T-cell (primary cell): ENCODE measurements around the gene DCUN1D2. TPM values are rescaled to one million over a fixed set of nuclear protein-coding genes. Genes with fewer than 3 reads are reported as not detected.
"Not testable (repeated sequence)": the region's sequence is repeated elsewhere in the genome, so short reads cannot be mapped to it uniquely, and the experiment has no call there.

ENCODE experiments used
- ATAC-seq, 4 experiments: fragments of 200-7000 bp in 3 of 4; fragments of 150-1000 bp in 1 of 4; cut with Tn5 transposase; replicated peaks in 1 of 4; 1 replicate in 3 of 4; 2 replicates in 1 of 4; pipeline ENCODE4 v1.10.0; 2021; ENCODE audit warnings: moderate library complexity in 3 of 4, mild to moderate bottlenecking in 2 of 4, moderate number of reproducible peaks in 1 of 4
- CTCF ChIA-PET, 2 donors: fragments of 300-600 bp; sonication (Branson Sonifier 250); formaldehyde crosslinking; loops; one replicate each; lab custom pipeline; 2022; ENCODE audit warnings: antibody characterized with exemption in 2 of 2; lab: Charles Lee
- POLR2A ChIA-PET, 2 donors: fragments of 300-600 bp; sonication (Branson Sonifier 250); formaldehyde crosslinking; loops; one replicate each; lab custom pipeline; 2022; ENCODE audit warnings: antibody characterized with exemption in 2 of 2; lab: Charles Lee
- DNase-seq, 35 experiments: peaks; one replicate each; pipeline versions ENCODE4 v3.0.0 to v3.0.0-alpha.2; 2013 to 2023
- H3K27ac ChIP-seq: one replicate; pipeline ENCODE4 v1.5.1; 2013; ENCODE audit warnings: low read length
- H3K27me3 ChIP-seq, 2 experiments: replicated peaks in 1 of 2; 1 replicate in 1 of 2; 2 replicates in 1 of 2; pipeline versions ENCODE4 v1.6.1 to v1.7.0; 2013; ENCODE audit warnings: low read length in 1 of 2, mixed read lengths in 1 of 2; ENCODE audit not compliant: control insufficient read depth in 2 of 2, insufficient read depth in 2 of 2; ENCODE audit errors: extremely low read depth in 1 of 2
- H3K36me3 ChIP-seq, 2 donors: 1 replicate in 1 of 2; 2 replicates in 1 of 2; pipeline versions ENCODE4 v1.6.1 to v1.7.0; 2013; ENCODE audit warnings: low read length in 1 of 2; ENCODE audit not compliant: control insufficient read depth in 2 of 2, insufficient read depth in 1 of 2; ENCODE audit errors: extremely low read depth in 1 of 2
- H3K4me1 ChIP-seq, 2 experiments: 1 replicate in 1 of 2; 2 replicates in 1 of 2; pipeline versions ENCODE4 v1.6.1 to v1.7.0; 2013; ENCODE audit warnings: low read length in 2 of 2, mixed read lengths in 1 of 2; ENCODE audit not compliant: insufficient read depth in 2 of 2, control insufficient read depth in 1 of 2; ENCODE audit errors: extremely low read depth in 1 of 2
- H3K4me3 ChIP-seq, 2 donors: 1 replicate in 1 of 2; 2 replicates in 1 of 2; pipeline versions ENCODE4 v1.5.1 to v1.7.0; 2013; ENCODE audit warnings: mild to moderate bottlenecking in 2 of 2, low read length in 1 of 2, moderate library complexity in 1 of 2; ENCODE audit not compliant: control insufficient read depth in 1 of 2; ENCODE audit errors: extremely low read depth in 1 of 2
- H3K9me3 ChIP-seq: 2 replicates; pipeline ENCODE4 v1.7.0; 2013
- H3K27ac Mint-ChIP-seq, 2 donors: one replicate each; pipeline ENCODE4 v1.8.0; 2020 to 2021; ENCODE audit warnings: mild to moderate bottlenecking in 2 of 2, mixed read lengths in 2 of 2
- H3K27me3 Mint-ChIP-seq, 2 donors: one replicate each; pipeline ENCODE4 v1.8.0; 2021 to 2022; ENCODE audit warnings: mixed read lengths in 2 of 2
- H3K36me3 Mint-ChIP-seq: one replicate; pipeline ENCODE4 v1.8.0; 2021; ENCODE audit warnings: mixed read lengths
- H3K4me1 Mint-ChIP-seq, 3 donors: one replicate each; pipeline ENCODE4 v1.8.0; 2020 to 2022; ENCODE audit warnings: mixed read lengths in 3 of 3, mild to moderate bottlenecking in 1 of 3
- H3K4me3 Mint-ChIP-seq, 3 donors: one replicate each; pipeline ENCODE4 v1.8.0; 2020 to 2022; ENCODE audit warnings: mild to moderate bottlenecking in 3 of 3, mixed read lengths in 3 of 3, moderate library complexity in 3 of 3
- H3K9me3 Mint-ChIP-seq, 3 donors: one replicate each; pipeline ENCODE4 v1.8.0; 2020 to 2022; ENCODE audit warnings: mixed read lengths in 3 of 3
- WGBS: methylation state at CpG from one replicate; pipeline ENCODE4 v1.1.5; 2013; ENCODE audit warnings: missing lambda C conversion rate; ENCODE audit not compliant: insufficient coverage; 5-methylcytosine and 5-hydroxymethylcytosine counted together
- total RNA-seq, 35 experiments: library from RNA in 6 of 35; stranded (reverse) in 6 of 35; fragments of 120-200 nt in 1 of 35; gene quantifications; one replicate each; pipeline versions ENCODE4 v1.2.1 to v1.2.4 and lab custom pipeline; 2013 to 2026

Gene DCUN1D2
- total RNA-seq, 5 donors from 2014 or later (not counting 1 experiment from before 2014, with no cell fraction given): 18.7 to 27.7 (median 25.3) TPM

DNA sequence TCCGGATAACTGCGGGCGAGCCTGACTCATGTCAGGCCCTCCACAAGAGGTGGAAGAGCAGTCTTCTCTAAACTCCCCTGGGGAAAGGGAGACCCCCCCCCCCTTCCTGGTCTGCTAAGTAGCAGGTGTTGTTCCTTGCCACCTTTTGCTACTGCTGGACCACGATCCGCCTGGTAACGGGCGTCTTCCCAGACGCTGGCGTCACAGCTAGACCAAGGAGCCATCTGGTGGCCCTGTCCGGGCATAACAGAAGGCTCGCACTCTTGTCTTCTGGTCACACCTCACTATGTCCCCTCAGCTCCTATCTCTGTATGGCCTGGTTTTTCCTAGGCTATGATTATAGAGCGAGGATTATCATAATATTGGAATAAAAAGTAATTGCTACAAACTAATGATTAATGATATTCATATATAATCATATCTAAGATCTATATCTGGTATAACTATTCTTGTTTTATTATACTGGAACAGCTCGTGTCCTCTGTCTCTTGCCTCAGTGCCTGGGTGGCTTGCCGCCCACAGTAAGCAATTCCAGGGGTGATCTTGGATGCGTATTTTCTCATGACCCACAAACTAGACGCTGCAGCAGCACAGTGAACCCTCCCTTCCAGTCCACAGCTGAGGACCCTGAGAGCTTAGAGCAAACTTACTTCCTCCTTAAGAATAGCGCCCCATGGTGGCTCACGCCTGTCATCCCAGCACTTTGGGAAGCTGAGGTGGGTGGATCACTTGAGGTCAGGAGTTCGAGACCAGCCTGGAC is 39.5 kb downstream of the DCUN1D2 start:
- H3K27me3 ChIP-seq, H3K4me3 Mint-ChIP-seq, H3K27ac ChIP-seq, CTCF ChIA-PET, H3K4me3 ChIP-seq, H3K9me3 ChIP-seq, H3K9me3 Mint-ChIP-seq, H3K36me3 ChIP-seq, ATAC-seq, H3K4me1 ChIP-seq, DNase-seq, POLR2A ChIA-PET, H3K27ac Mint-ChIP-seq, H3K27me3 Mint-ChIP-seq: not testable (repeated sequence)
- peaks cover 0 to 11% (median 0%) of the 10 kb centered on the region in 3 donors for H3K4me1 Mint-ChIP-seq
- peaks cover 16% of the 10 kb centered on the region for H3K36me3 Mint-ChIP-seq
- 100% methylated on average over 2 of the region's 19 CpGs for WGBS

GRCh38 chr13:113450348-113450744 is 40.2 kb downstream of the DCUN1D2 start:
- DNase-seq, H3K27ac Mint-ChIP-seq, H3K36me3 ChIP-seq, H3K27me3 ChIP-seq, ATAC-seq, H3K4me1 ChIP-seq, H3K36me3 Mint-ChIP-seq, H3K9me3 ChIP-seq, H3K4me3 ChIP-seq, H3K9me3 Mint-ChIP-seq, CTCF ChIA-PET, H3K27ac ChIP-seq, H3K27me3 Mint-ChIP-seq, POLR2A ChIA-PET: not testable (repeated sequence)
- Mint-ChIP-seq H3K4me1 (peaks cover 0 to 11% (median 0%) of the 10 kb centered on the region in 3 donors), H3K4me3 (peak overlapping the region in 1 of 3 donors; percentile 55)
- WGBS: 95% methylated on average over 6 of the region's 9 CpGs

DNA sequence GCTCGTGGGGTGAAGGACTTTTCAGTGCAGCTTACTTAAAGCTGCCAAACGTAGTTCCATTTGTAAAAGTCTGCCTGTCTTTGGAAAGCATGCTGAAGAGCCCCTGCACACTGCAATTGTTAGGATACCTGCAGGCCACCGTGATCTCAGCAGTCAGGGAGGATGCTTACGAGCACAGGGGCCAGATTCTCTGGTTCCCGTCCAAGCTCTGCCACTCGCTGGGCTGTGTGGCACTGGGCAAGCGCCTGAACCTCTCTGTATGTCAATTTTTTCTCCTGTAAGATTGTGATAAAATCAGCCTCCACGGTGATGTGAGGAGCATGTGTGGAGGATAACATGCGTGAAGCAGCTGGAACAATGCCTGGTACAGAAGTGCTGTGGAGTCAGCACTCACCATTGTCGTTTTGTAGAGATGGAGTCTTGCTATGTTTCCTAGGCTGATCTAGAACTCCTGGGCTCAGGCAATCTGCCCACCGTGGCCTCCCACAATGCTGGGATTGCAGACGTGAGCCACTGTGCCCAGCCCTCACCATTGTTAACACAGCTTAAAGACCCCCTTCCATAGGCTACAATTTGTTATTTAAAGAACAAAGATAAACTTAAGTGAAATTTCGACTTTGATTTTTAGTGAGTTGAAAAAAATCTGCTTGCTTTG is 40.7 kb downstream of the DCUN1D2 start:
- H3K27ac ChIP-seq: no peak overlapping the region
- CTCF ChIA-PET: no interaction called here
- H3K4me3 Mint-ChIP-seq: peak overlapping the region; percentile 17 to 69 (median 55)
- H3K27me3 ChIP-seq: no peaks in the 10 kb centered on the region
- peak overlapping the region in 1 of 2 donors; percentile 18 for H3K4me3 ChIP-seq
- peaks cover 0 to 3% of the 10 kb centered on the region in 2 donors for H3K36me3 ChIP-seq
- H3K4me1 ChIP-seq: peaks cover 0 to 4% of the 10 kb centered on the region in 2 experiments
- no peak for DNase-seq
- H3K4me1 Mint-ChIP-seq: peaks cover 0 to 11% (median 0%) of the 10 kb centered on the region in 3 donors
- no peaks in the 10 kb centered on the region for H3K9me3 Mint-ChIP-seq
- no peaks in the 10 kb centered on the region for H3K9me3 ChIP-seq
- no peaks in the 10 kb centered on the region for H3K27me3 Mint-ChIP-seq
- POLR2A ChIA-PET: no interaction called here
- H3K36me3 Mint-ChIP-seq: peaks cover 8% of the 10 kb centered on the region
- no peak for ATAC-seq
- 92% methylated on average over 9 of the region's 13 CpGs for WGBS
- H3K27ac Mint-ChIP-seq: peak overlapping the region; percentile 68 to 75

- Mint-ChIP-seq H3K4me1 (peaks cover 0 to 11% (median 0%) of the 10 kb centered on the region in 3 donors), H3K27me3 (no peaks in the 10 kb centered on the region), H3K4me3 (peak overlapping the region; percentile 21 to 69 (median 55)), H3K9me3 (no peaks in the 10 kb centered on the region), H3K27ac (peak overlapping the region; percentile 68 to 75), H3K36me3 (peaks cover 5% of the 10 kb centered on the region)
- DNase-seq (peak in 29 of 35 experiments; percentile 1 to 82 (median 25)), ATAC-seq (peak; percentile 59 to 87 (median 65))
- peaks cover 0 to 3% of the 10 kb centered on the region in 2 donors for H3K36me3 ChIP-seq
- peak overlapping the region in 1 of 2 donors; percentile 18 for H3K4me3 ChIP-seq
- H3K27ac ChIP-seq: no peak overlapping the region
- H3K4me1 ChIP-seq: peaks cover 0 to 4% of the 10 kb centered on the region in 2 experiments
- CTCF ChIA-PET: no interaction called here
- no peaks in the 10 kb centered on the region for H3K27me3 ChIP-seq
- H3K9me3 ChIP-seq: no peaks in the 10 kb centered on the region
- 85% methylated on average over 28 of the region's 29 CpGs for WGBS
- POLR2A ChIA-PET: no interaction called here
Observed at GRCh38 chr13:113448885-113449692, 41.4 kb downstream of the DCUN1D2 start.

DNA sequence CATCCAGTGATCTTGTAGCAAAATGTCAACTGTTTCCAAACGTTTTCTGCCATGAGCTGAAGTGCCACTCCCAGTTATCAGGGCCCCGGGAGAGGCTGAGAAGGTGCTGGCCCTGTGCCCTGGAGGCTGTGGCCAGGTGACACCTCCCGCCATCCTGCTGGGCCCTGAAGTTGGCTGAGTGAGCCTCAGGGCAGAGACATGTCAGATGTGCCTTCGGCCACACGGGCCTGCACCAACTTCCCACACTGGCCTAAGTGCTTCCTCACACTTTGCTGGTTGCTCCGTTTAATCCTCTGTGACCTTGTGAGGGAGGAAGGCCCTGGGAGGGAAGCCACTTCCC is 42.0 kb downstream of the DCUN1D2 start:
- peak overlapping the region in 2 of 3 donors; percentile 21 to 69 for H3K4me3 Mint-ChIP-seq

DNA sequence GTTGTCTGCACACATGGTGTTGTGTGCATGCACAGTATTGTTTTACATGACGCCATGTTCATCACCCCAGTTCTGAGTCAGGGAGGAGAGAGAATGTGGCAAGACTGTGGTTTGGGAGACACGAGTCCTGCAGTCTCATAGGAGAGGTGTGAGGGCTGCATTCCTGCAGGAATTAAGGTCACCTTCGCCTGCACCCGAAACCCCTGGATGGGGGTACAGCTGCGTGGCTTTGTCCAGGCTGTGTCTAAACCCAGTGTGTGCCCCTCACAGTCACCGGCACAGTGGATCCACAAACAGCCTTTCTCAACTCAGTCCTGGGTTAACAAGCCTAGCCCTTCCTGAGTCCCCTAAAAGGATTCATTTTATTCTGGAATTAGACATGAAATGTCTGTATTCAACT is 42.9 kb downstream of the DCUN1D2 start:
- Histone ChIP-seq H3K36me3 (no peaks in the 10 kb centered on the region), H3K4me3 (no peak overlapping the region), H3K4me1 (peaks cover 0 to 4% of the 10 kb centered on the region in 2 experiments), H3K27ac (no peak overlapping the region), H3K27me3 (no peaks in the 10 kb centered on the region), H3K9me3 (no peaks in the 10 kb centered on the region)
- H3K36me3 Mint-ChIP-seq: peaks cover 2% of the 10 kb centered on the region
- peaks cover 0 to 11% (median 0%) of the 10 kb centered on the region in 3 donors for H3K4me1 Mint-ChIP-seq
- no peak for DNase-seq
- ATAC-seq: no peak
- POLR2A ChIA-PET: no interaction called here
- H3K9me3 Mint-ChIP-seq: no peaks in the 10 kb centered on the region
- CTCF ChIA-PET: no interaction called here
- H3K27ac Mint-ChIP-seq: no peak overlapping the region
- no peaks in the 10 kb centered on the region for H3K27me3 Mint-ChIP-seq
- no peak overlapping the region for H3K4me3 Mint-ChIP-seq
- WGBS: 93% methylated on average over 6 of the region's 6 CpGs

More for the DNA sequence above, 42.0 kb downstream of the DCUN1D2 start:
- Mint-ChIP-seq H3K27me3 (no peaks in the 10 kb centered on the region), H3K36me3 (no peaks in the 10 kb centered on the region), H3K4me1 (peaks cover 0 to 11% (median 0%) of the 10 kb centered on the region in 3 donors), H3K9me3 (no peaks in the 10 kb centered on the region), H3K27ac (peak overlapping the region in 1 of 2 donors; percentile 75)
- Histone ChIP-seq H3K27ac (no peak overlapping the region), H3K4me1 (peaks cover 0 to 4% of the 10 kb centered on the region in 2 experiments), H3K4me3 (peak overlapping the region in 1 of 2 donors; percentile 14), H3K27me3 (no peaks in the 10 kb centered on the region), H3K9me3 (no peaks in the 10 kb centered on the region), H3K36me3 (no peaks in the 10 kb centered on the region)
- 72% methylated on average over 3 of the region's 6 CpGs for whole genome bisulfite sequencing
- ChIA-PET CTCF (no interaction called here), POLR2A (no interaction called here)
- ATAC-seq (no peak), DNase-seq (no peak)
